Fibroblast of mammary gland (primary cell): ENCODE results near the gene MRPL37.
"Not testable (repeated sequence)": the region's sequence is repeated elsewhere in the genome, so short reads cannot be mapped to it uniquely, and the experiment has no call there.

Experiments
- DNase-seq: peaks from one replicate; pipeline ENCODE4 v3.0.0-alpha.2; 2010; ENCODE audit warnings: low read depth
- H3K4me3 ChIP-seq: 2 replicates; pipeline ENCODE4 v1.5.1; 2011; ENCODE audit warnings: low read depth, mild to moderate bottlenecking, low read length, moderate library complexity; ENCODE audit not compliant: control insufficient read depth
- CTCF ChIP-seq: conservative IDR thresholded peaks from 2 replicates; pipeline ENCODE4 v1.5.1; 2011; ENCODE audit warnings: low read depth, low read length, inconsistent platforms; ENCODE audit not compliant: control insufficient read depth, insufficient read depth

MRPL37 gene

GRCh38 chr1:54200519-54200997, 591 bp downstream of the MRPL37 start:
- DNase-seq = peak; percentile 6
- peak overlapping the region; percentile 89 for H3K4me3 ChIP-seq

GRCh38 chr1:54204199-54204598, 4.2 kb downstream of the MRPL37 start:
- H3K4me3 ChIP-seq = no peak overlapping the region
- TF ChIP-seq CTCF = no peak
- DNase-seq = no peak

More at GRCh38 chr1:54200519-54200997, 591 bp downstream of the MRPL37 start:
- no peak for TF ChIP-seq CTCF

- no peak for DNase-seq
- no peak overlapping the region for H3K4me3 ChIP-seq
- TF ChIP-seq CTCF = no peak
Observed at GRCh38 chr1:54207287-54207686, 7.3 kb downstream of the MRPL37 start.

DNA sequence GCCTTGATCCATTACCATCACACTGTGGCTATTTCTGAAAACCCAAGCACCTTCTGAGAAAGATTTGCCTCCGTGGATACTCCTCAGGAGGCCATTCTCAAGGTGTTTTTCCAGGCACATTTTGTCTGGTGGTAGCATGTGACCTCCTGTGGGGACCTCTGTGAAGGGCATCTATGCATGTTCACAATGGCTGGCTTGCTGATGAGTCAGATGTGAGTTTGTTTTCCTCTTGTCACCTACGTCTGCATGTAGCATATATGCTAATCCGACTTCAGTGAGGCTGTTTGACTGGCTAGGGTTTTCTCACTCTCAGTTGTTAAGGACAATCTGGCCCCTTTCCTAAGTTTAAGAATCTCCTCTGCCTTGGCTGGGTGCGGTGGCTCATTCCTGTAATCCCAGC, 7.9 kb downstream of the MRPL37 start:
- DNase-seq, H3K4me3 ChIP-seq: not testable (repeated sequence)

DNA sequence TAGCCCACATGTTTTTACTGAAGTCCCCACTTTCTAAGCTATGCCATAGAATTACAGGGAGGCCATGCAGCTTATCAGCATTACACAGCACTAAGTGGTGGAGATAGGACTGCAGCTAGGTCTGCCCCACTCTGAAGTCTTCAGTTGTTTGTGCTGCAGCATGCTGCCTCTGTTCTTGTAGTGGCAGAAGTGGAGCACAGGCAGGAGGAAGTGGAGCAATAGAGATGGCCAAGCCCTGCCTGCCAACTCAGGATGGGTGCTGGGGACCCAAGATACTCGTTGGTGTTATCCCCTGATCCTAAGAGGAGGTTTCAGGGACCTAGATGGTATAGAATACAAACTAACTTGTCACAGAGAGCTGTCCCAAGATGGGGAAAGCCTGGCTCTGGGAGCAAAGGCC, 12.9 kb downstream of the MRPL37 start:
- DNase-seq = no peak
- no peak for TF ChIP-seq CTCF
- H3K4me3 ChIP-seq = no peak overlapping the region

DNA sequence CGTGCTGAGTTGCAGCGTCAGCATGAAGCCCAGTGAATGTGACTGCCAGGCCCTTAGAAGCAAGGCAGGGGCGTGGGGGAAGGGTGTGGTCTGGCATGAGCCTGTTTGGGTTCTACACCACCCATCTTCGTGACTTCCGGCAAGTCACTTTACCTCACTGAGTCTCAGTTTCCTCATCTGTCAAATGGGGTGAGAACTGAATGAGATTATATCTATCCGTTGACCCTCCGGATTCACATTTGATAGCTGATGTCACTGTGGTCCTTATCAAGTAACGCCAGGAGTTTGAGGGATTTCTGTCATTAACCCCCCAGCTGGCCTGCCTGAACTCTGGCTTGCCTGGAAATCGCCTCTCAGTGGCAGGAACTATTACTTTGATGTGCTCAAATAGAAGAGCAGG, 15.6 kb downstream of the MRPL37 start:
- H3K4me3 ChIP-seq = no peak overlapping the region
- DNase-seq = no peak
- TF ChIP-seq CTCF = no peak

- TF ChIP-seq CTCF = no peak
- H3K4me3 ChIP-seq = no peak overlapping the region
- DNase-seq = no peak
Observed at GRCh38 chr1:54218883-54219687, 19.1 kb downstream of the MRPL37 start.
